ENCODE measurements around the gene KCNQ1OT1. TPM values are rescaled to one million over a fixed set of nuclear protein-coding genes. Genes with fewer than 3 reads are reported as not detected.

KCNQ1OT1 gene
- total RNA-seq, 2 donors from 2014 or later: 5.2 to 6.9 TPM

DNA sequence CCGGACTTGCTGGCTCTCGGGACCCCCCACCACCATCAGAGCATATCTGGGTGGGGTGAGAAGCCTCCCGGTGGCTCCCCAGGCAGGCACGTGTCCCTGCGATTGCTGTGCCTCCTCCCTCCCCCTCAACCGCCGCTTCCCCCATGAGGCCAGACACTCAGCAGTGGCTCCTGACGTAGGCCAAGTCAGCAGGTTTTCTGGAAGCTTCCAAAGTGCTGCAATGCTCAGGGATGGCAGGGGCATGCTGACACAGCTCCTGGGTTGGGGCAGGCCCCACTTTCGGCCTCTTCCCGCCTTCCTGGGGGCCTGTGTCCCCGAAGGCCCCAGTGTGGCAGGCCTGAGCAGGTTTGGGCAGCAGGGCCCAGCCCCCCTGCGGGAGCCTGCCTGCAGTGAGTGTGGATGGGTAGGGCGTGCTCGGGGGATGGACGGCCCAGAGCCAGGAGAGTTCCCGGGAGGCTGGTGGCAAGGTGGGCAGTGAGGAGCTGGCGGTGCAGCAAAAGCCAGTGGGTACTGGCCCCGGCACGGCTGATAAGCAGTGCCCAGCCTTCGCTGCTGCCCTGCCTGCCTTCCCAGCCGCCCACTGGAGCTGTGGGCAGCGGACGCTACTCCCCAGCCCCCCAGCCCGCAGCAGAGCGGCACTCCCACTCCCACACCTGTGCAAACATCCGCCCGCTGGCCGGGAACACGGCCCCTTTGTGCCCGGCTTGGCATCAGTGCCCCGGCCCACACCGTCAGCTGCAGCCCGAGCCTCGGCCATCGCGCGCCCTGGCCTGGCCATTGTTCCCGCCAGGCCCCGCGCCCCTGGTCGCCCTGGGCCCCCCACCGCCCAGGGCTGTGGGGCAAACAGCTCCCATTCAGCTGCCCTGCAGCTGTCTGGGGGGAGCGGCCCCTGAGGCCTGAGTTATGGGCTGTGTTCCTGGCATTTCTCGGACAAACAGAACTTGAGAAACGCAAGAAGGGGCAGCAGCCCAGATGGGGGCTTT is 125.0 kb downstream of the KCNQ1OT1 start:
- Mint-ChIP-seq H3K27ac (no peak overlapping the region), H3K36me3 (ENCODE audit: low read depth) (no peaks in the 10 kb centered on the region), H3K4me1 (peaks cover 6% of the 10 kb centered on the region), H3K27me3 (ENCODE audit: insufficient read depth) (peaks cover 40% of the 10 kb centered on the region), H3K9me3 (no peaks in the 10 kb centered on the region), H3K4me3 (no peak overlapping the region)
- Histone ChIP-seq H3K4me3 (ENCODE audit: low read length) (no peak overlapping the region), H3K27ac (ENCODE audit: low read depth, low read length) (no peak overlapping the region), H3K9ac (ENCODE audit: extremely low read depth, low read length, poor library complexity, severe bottlenecking) (no peak overlapping the region), H3K36me3 (ENCODE audit: control insufficient read depth, insufficient read depth, low read length) (no peaks in the 10 kb centered on the region), H3K9me3 (ENCODE audit: control insufficient read depth, low read length) (no peaks in the 10 kb centered on the region), H3K27me3 (ENCODE audit: control insufficient read depth, insufficient read depth, low read length, poor library complexity, severe bottlenecking) (peaks cover 6% of the 10 kb centered on the region), H3K4me1 (ENCODE audit: control insufficient read depth, insufficient read depth, low read length) (peaks cover 7% of the 10 kb centered on the region)
- peak; percentile 53 for DNase-seq
- no peak for TF ChIP-seq CTCF (conservative IDR thresholded peaks at IDR 0.05)
- 92 to 93% methylated on average over 13 to 45 of the region's 45 CpGs for WGBS, 2 experiments (ENCODE audit: insufficient coverage in 1 of 2, insufficient read length in 1 of 2)

DNA sequence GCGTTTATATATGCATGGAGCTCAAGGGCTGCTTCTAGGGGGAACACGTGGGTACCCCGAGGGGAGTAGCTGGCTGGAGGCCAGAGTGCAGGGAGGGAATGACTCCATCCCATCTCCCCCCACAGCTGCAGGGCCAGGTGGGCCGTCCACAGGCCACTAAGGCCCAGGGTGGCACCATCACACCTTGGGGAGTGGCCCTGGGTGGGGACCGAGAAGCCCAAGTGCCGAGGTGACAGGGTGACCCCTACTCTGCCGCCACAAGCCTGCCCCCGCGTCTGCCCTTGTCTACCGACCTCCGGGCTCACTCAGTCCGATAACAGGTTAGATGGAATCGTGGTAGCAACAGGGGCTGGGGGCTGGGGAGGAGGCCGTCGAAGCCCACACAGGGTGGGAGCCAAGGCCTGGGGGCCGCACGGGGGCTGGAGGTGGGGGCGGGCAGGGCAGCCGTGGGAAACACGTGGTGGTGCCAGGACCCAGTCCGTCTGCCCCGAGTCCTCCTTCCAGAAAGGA is 125.7 kb downstream of the KCNQ1OT1 start:
- Mint-ChIP-seq H3K4me3 (no peak overlapping the region), H3K27me3 (ENCODE audit: insufficient read depth) (peaks cover 41% of the 10 kb centered on the region), H3K9me3 (no peaks in the 10 kb centered on the region), H3K27ac (no peak overlapping the region), H3K4me1 (no peaks in the 10 kb centered on the region), H3K36me3 (ENCODE audit: low read depth) (no peaks in the 10 kb centered on the region)
- DNase-seq: peak; percentile 40
- Histone ChIP-seq H3K9ac (ENCODE audit: extremely low read depth, low read length, poor library complexity, severe bottlenecking) (no peak overlapping the region), H3K4me3 (ENCODE audit: low read length) (no peak overlapping the region), H3K36me3 (ENCODE audit: control insufficient read depth, insufficient read depth, low read length) (no peaks in the 10 kb centered on the region), H3K4me1 (ENCODE audit: control insufficient read depth, insufficient read depth, low read length) (peaks cover 1% of the 10 kb centered on the region), H3K27ac (ENCODE audit: low read depth, low read length) (no peak overlapping the region), H3K9me3 (ENCODE audit: control insufficient read depth, low read length) (no peaks in the 10 kb centered on the region), H3K27me3 (ENCODE audit: control insufficient read depth, insufficient read depth, low read length, poor library complexity, severe bottlenecking) (peaks cover 6% of the 10 kb centered on the region)
- 90 to 94% methylated on average over 14 to 22 of the region's 22 CpGs for WGBS, 2 experiments (ENCODE audit: insufficient coverage in 1 of 2, insufficient read length in 1 of 2)
- TF ChIP-seq CTCF (conservative IDR thresholded peaks at IDR 0.05): no peak

DNA sequence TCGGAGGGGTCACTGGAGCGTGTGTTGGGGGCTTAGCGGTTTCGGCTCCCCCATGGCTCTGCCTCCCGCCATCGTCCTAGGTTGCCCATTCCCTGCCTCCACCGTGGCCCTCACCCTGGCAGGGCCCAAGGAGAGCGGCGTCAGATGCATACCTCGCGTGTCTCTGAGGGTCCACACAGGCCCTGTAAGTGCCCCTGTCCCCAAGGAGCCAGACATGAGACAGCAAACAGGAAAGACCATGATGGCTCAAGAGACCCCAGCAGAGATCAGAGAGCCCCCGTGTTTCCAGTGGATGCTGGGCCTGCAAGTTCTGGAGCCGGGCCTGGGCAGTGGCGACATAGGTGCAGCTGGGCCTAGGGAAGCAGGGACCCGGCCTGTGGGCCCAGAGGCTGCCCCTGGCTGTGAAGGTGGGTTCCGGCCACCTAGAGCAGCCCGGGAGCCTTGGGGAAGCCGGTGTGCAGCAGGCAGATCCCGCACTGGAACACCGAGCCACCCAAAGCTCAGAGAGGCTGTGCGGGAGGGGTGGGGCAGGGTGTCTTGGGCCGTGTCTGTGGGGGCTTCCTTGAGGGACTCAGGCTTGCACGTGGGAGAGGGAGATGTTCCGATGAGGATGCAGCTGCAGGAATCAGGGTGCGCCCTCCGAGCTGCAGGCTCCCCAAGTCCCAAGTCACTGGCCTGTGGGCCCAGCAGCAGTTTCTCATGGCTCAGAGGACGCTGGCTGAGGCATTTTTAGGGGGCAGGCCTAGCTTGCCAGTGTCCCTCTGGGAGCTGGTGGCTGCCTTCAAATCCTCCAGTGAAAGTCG is 126.4 kb downstream of the KCNQ1OT1 start:
- H3K27ac ChIP-seq (ENCODE audit: low read depth, low read length): no peak overlapping the region
- Mint-ChIP-seq H3K27me3 (ENCODE audit: insufficient read depth) (peaks cover 40% of the 10 kb centered on the region), H3K27ac (no peak overlapping the region)

More for the DNA sequence above, 126.4 kb downstream of the KCNQ1OT1 start:
- Histone ChIP-seq H3K4me1 (ENCODE audit: control insufficient read depth, insufficient read depth, low read length) (no peaks in the 10 kb centered on the region), H3K27me3 (ENCODE audit: control insufficient read depth, insufficient read depth, low read length, poor library complexity, severe bottlenecking) (peaks cover 6% of the 10 kb centered on the region), H3K9me3 (ENCODE audit: control insufficient read depth, low read length) (no peaks in the 10 kb centered on the region), H3K4me3 (ENCODE audit: low read length) (no peak overlapping the region), H3K36me3 (ENCODE audit: control insufficient read depth, insufficient read depth, low read length) (no peaks in the 10 kb centered on the region), H3K9ac (ENCODE audit: extremely low read depth, low read length, poor library complexity, severe bottlenecking) (no peak overlapping the region)
- 94 to 97% methylated on average over 20 to 28 of the region's 28 CpGs for WGBS, 2 experiments (ENCODE audit: insufficient coverage in 1 of 2, insufficient read length in 1 of 2)
- Mint-ChIP-seq H3K36me3 (ENCODE audit: low read depth) (no peaks in the 10 kb centered on the region), H3K4me3 (no peak overlapping the region), H3K4me1 (no peaks in the 10 kb centered on the region), H3K9me3 (no peaks in the 10 kb centered on the region)
- peak; percentile 35 for DNase-seq
- no peak for TF ChIP-seq CTCF (conservative IDR thresholded peaks at IDR 0.05)

Data from endodermal cell (in vitro differentiated cells).